GM04503 (cell line): ENCODE results near the gene FARP2.
"Not testable (repeated sequence)": the region's sequence is repeated elsewhere in the genome, so short reads cannot be mapped to it uniquely, and the experiment has no call there.

Experiments
- DNase-seq: peaks from one replicate; pipeline ENCODE4 v3.0.0-alpha.2; 2012; ENCODE audit warnings: low read depth

FARP2 gene

GRCh38 chr2:241355983-241356870 lies at the start of gene FARP2:
Gene FARP2, plus strand, starts transcription at chr2:241356285. Its CDS starts 16,823 bp downstream, at chr2:241373108.
- peak; percentile 79 for DNase-seq

- no peak for DNase-seq
Measured at GRCh38 chr2:241307055-241307454, 49.0 kb upstream of the FARP2 start.

GRCh38 chr2:241308267-241308666 lies 47.8 kb upstream of the FARP2 start:
- no peak for DNase-seq

- DNase-seq, result no peak
Measured at GRCh38 chr2:241308832-241309500, 47.1 kb upstream of the FARP2 start.

GRCh38 chr2:241309684-241310117 lies 46.4 kb upstream of the FARP2 start:
- DNase-seq, result no peak

- no peak for DNase-seq
Measured at GRCh38 chr2:241310917-241311566, 45.0 kb upstream of the FARP2 start.

- DNase-seq, result peak; percentile 48
Measured at GRCh38 chr2:241312082-241312481, 44.0 kb upstream of the FARP2 start.

GRCh38 chr2:241313543-241314095 lies 42.5 kb upstream of the FARP2 start:
- no peak for DNase-seq

GRCh38 chr2:241314226-241315092 lies 41.6 kb upstream of the FARP2 start:
- peak; percentile 15 for DNase-seq

- peak; percentile 80 for DNase-seq
Measured at GRCh38 chr2:241315093-241315878, 40.8 kb upstream of the FARP2 start, which contains the start of gene HDLBP. Gene HDLBP, minus strand, starts transcription at chr2:241315672. Its CDS starts 48,803 bp downstream, at chr2:241266869.

- DNase-seq, result peak; percentile 23
Measured at GRCh38 chr2:241315879-241316631, 40.0 kb upstream of the FARP2 start, which contains the start of gene SEPTIN2. Gene SEPTIN2, plus strand, starts transcription at chr2:241315925. Its CDS starts 8,308 bp downstream, at chr2:241324233.

GRCh38 chr2:241316825-241317224 lies 39.3 kb upstream of the FARP2 start:
- DNase-seq, result no peak

GRCh38 chr2:241317391-241317790 lies 38.7 kb upstream of the FARP2 start:
- no peak for DNase-seq

- not testable (repeated sequence) for DNase-seq
Measured at GRCh38 chr2:241318830-241319229, 37.3 kb upstream of the FARP2 start.

- DNase-seq, result no peak
Measured at GRCh38 chr2:241320394-241320793, 35.7 kb upstream of the FARP2 start.

GRCh38 chr2:241321033-241321432 lies 35.1 kb upstream of the FARP2 start:
- DNase-seq, result no peak

GRCh38 chr2:241321886-241322285 lies 34.2 kb upstream of the FARP2 start:
- no peak for DNase-seq

- no peak for DNase-seq
Measured at GRCh38 chr2:241323778-241324177, 32.3 kb upstream of the FARP2 start.

GRCh38 chr2:241324775-241325174 lies 31.3 kb upstream of the FARP2 start:
- DNase-seq, result no peak

GRCh38 chr2:241325257-241325656 lies 30.8 kb upstream of the FARP2 start:
- no peak for DNase-seq
